Dendritic cell treated with granulocyte-macrophage colony-stimulating factor and Interleukin-4, amounts not matched to agents 40 ng/mL and 50 ng/mL, for 4 days (primary cell): ENCODE measurements around the gene EAF1.
"Not testable (repeated sequence)": the region's sequence is repeated elsewhere in the genome, so short reads cannot be mapped to it uniquely, and the experiment has no call there.

ENCODE experiments used
- H3K27ac Mint-ChIP-seq: one replicate; pipeline ENCODE4 v1.8.0; 2022; ENCODE audit warnings: mild to moderate bottlenecking, mixed read lengths
- H3K27me3 Mint-ChIP-seq: one replicate; pipeline ENCODE4 v1.8.0; 2022; ENCODE audit warnings: mild to moderate bottlenecking, mixed read lengths
- H3K36me3 Mint-ChIP-seq: one replicate; pipeline ENCODE4 v1.8.0; 2022; ENCODE audit warnings: low read depth, mixed read lengths
- H3K4me1 Mint-ChIP-seq: one replicate; pipeline ENCODE4 v1.8.0; 2022; ENCODE audit warnings: low read depth, mixed read lengths
- H3K4me3 Mint-ChIP-seq: one replicate; pipeline ENCODE4 v1.8.0; 2022; ENCODE audit warnings: mild to moderate bottlenecking, moderate library complexity, mixed read lengths
- H3K9me3 Mint-ChIP-seq: one replicate; pipeline ENCODE4 v1.8.0; 2022; ENCODE audit warnings: mixed read lengths
- intact Hi-C: fragments of 100-400 bp; cut with micrococcal nuclease; formaldehyde crosslinking; loops from one replicate; pipeline ENCODE4 v1.15.0; 2022

EAF1 gene

DNA sequence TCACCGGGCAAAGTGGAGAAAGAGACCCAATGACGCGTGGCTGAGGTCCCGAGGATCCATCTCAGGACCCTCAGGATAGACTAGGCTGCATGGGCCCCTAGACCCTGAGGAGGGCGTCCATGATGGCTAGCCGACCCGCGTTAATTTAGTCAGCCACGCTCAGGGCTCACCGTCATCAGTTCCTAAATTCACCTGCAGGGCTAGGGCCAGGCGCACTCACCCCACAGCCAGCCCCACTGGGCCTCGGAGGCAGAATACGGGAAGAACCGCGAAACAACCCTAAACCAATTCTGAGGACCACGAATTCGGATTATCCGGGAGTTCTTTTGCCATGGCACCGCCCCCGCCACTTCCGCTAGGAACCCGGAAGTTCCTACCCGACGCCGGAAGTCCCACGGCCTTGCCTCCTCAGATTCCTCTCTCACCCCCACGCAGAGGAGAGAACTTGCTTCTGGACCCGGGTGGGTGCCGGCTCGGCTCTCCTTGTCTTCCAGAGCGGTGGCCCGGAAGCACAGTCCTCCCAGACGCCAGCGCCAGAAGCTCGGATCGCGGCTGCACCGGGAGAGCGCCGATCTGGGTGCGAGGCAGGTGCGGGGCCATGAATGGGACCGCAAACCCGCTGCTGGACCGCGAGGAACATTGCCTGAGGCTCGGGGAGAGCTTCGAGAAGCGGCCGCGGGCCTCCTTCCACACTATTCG is at the start of gene EAF1, which contains the start of gene METTL6:
Gene EAF1 (plus strand): TSS at position 417 of the 699 bp plus-strand sequence. CDS start 182 bp downstream, at position 599.
Gene METTL6 (minus strand): TSS at position 363 of the 699 bp plus-strand sequence. CDS start 1,033 bp downstream, outside the sequence.
- intact Hi-C loops: loop anchor here (2.0 kb wide), 1 partner anchor 173 kb away; the partner anchor contains the start of genes BTD and HACL1
- H3K27ac Mint-ChIP-seq: peak within 1 kb of the TSS; percentile 91
- H3K4me1 Mint-ChIP-seq: peaks cover 50% of the 10 kb centered on the region
- no peaks in the 10 kb centered on the region for H3K27me3 Mint-ChIP-seq
- peak within 1 kb of the TSS; percentile 96 for H3K4me3 Mint-ChIP-seq
- H3K9me3 Mint-ChIP-seq: no peaks in the 10 kb centered on the region
- peaks cover 74% of the 10 kb centered on the region for H3K36me3 Mint-ChIP-seq

DNA sequence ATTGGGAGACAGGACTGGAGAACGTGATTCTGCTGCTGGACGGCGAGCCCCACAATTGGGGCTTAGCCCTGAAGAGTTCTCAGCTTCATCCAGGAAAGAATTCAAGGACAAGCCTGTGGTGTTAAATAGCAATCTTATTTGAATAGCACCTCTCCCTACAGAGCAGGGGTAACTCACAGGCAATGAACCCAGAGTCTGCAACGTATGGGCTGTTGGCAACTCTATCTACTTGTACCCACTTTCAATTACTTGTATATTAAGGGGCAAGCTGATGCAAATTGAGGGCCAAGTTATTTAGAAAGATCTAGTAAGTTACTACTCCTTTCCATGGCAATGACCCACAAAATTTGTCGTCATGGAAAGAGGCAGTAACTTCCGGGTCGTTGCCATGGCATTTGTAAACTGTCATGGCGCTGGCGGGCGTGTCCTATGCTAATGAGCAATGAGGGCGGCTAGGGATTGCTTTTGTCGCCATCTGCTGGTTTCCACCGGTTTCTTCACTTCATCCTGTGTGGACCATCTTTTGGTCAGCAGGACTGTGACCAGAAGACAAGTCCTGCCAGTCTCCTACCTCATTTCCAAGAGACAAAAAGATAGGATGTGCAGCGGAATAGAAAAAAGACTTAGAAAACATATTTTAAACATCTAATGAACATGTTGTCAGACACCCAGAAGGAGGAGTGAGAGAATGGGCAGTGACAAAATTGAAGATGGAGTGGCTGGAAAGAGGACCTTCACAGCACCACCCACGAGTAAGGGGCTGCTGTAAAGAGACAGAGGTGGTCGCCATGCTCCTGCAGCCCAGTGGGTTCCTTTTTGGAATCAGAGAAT is 49.2 kb upstream of the EAF1 start:
- no peak overlapping the region for H3K4me3 Mint-ChIP-seq
- peak overlapping the region; percentile 74 for H3K27ac Mint-ChIP-seq
- H3K4me1 Mint-ChIP-seq: peaks cover 24% of the 10 kb centered on the region
- H3K27me3 Mint-ChIP-seq: no peaks in the 10 kb centered on the region
- intact Hi-C loops: loop anchor here (1.0 to 2.0 kb wide), 2 partner anchors 45 to 110 kb away; partner anchors contain the start of gene SH3BP5
- no peaks in the 10 kb centered on the region for H3K9me3 Mint-ChIP-seq
- H3K36me3 Mint-ChIP-seq: no peaks in the 10 kb centered on the region

DNA sequence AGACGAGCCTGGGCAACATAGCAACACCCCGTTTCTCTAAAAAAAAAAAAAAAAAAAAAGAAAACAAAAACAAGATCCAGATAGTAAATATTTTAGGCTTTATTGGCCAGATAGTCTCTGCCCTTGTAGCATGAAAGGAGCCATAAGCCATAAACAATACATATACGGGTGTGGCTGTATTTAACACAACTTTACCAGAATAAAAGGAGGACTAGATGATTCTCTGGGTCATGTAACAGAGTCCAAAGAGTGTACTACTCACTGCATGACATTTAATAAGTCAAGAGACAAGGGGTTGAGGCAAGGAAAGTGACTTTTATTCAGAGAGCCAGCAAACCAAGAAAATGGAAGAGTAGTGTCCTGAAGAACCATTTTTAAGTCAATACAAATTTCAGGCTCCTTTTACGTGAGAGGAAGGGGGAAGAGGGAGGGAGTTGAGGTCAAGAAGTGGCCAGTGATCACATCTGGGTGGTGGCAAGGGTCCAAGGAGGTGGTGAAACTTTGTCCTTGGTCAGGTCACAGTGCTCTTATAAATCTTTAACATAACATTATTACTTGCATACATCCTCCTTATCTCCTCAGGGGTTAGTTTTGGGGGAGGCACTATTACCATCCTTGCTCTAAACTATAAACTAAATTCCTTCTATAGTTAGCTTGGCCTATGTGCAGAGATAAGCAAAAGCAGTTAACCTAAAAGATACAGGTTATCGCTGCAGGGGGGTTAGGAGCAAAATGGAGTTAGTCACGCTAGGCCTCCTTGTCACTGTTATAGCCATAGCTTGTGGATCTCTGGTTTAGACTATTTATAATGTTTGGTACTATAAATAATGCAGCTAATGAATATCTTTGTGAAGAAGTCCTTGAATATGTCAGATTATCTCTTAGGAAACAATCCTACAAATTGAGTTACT is 46.2 kb upstream of the EAF1 start:
- Mint-ChIP-seq H3K4me1 (peaks cover 51% of the 10 kb centered on the region), H3K9me3 (no peaks in the 10 kb centered on the region), H3K36me3 (no peaks in the 10 kb centered on the region), H3K4me3 (no peak overlapping the region), H3K27me3 (no peaks in the 10 kb centered on the region), H3K27ac (peak overlapping the region; percentile 24)
- intact Hi-C loops: no loop called here

DNA sequence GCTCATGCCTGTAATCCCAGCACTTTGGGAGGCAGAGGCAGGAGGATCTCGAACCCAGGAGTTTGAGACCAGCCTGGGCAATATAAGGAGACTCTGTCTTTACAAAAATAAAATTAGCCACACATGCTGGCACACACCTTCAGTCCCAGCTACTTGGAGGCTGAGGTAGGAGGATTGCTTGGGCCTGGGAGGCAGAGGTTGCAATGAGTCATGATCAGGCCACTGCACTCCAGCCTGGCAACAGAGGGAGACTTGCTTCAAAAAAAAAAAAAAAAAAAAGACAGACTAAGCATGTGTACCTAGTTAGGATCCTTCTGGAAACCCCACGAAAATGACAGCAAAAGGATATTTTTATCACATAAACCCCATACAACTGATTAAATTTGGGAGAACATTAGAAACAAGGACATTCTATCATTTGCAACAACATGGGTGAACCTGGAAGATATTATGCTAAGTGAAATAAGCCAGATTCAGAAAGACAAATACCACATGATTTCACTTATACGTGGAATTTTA is 44.9 kb upstream of the EAF1 start:
- no peaks in the 10 kb centered on the region for H3K36me3 Mint-ChIP-seq
- no peak overlapping the region for H3K4me3 Mint-ChIP-seq
- H3K27ac Mint-ChIP-seq: peak overlapping the region; percentile 39
- intact Hi-C loops: no loop called here
- no peaks in the 10 kb centered on the region for H3K9me3 Mint-ChIP-seq
- no peaks in the 10 kb centered on the region for H3K27me3 Mint-ChIP-seq
- peaks cover 62% of the 10 kb centered on the region for H3K4me1 Mint-ChIP-seq

DNA sequence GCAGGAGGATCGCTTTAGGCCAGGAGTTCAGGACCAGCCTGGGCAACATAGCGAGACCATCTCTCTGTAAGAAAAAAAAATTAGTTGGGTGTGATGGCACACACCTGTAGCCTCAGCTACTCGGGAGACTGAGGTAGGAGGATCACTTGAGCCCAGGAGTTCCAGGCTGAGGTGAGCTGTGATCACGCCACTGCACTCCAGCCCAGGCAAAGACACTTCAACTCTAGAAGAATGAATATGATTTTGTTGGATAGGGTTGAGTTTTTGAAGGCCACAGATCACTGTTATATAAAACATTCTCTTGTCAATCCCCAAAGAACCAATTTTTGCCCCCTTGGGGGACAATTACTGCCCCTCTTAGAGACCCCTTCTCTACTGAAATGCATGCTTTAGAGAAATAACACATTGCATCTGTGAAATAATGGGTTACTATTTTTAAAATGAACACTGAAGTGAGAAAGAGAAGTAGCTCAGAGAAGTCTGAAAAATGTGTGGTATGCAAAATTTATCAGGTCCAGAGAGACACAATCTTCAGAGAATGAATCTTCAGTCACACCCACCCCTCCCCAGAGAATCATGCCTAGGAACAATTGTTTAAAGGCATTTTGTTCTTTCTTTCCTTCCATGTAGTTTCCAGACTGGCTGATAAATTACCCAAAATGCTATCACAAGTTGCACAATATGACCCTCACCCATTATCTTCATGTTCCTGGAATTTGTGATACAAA is 42.7 kb upstream of the EAF1 start:
- Mint-ChIP-seq H3K27ac (peak overlapping the region; percentile 75), H3K4me1 (peaks cover 58% of the 10 kb centered on the region), H3K9me3 (no peaks in the 10 kb centered on the region), H3K36me3 (no peaks in the 10 kb centered on the region), H3K27me3 (no peaks in the 10 kb centered on the region), H3K4me3 (no peak overlapping the region)
- intact Hi-C loops: no loop called here

DNA sequence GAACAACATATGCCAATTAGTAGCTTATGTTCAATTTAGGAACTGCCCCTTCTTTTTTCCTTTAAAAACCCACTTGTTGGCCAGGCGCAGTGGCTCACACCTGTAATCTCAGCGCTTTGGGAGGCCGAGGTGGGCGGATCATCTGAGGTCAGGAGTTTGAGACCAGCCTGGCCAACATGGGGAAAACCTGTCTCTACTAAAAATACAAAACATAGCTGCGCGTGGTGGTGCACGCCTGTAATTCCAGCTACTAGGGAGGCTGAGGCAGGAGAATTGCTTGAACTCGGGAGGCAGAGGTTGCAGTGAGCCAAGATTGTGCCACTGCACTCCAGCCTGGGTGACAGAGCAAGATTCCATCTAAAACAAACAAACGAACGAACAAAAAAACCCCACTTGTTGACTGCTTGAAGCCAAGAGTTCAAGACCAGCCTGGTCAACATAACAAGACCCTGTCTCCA is 42.1 kb upstream of the EAF1 start:
- H3K4me3 Mint-ChIP-seq, H3K27me3 Mint-ChIP-seq, H3K36me3 Mint-ChIP-seq, intact Hi-C loops, H3K9me3 Mint-ChIP-seq: not testable (repeated sequence)
- Mint-ChIP-seq H3K4me1 (peaks cover 58% of the 10 kb centered on the region), H3K27ac (peak overlapping the region; percentile 75)

DNA sequence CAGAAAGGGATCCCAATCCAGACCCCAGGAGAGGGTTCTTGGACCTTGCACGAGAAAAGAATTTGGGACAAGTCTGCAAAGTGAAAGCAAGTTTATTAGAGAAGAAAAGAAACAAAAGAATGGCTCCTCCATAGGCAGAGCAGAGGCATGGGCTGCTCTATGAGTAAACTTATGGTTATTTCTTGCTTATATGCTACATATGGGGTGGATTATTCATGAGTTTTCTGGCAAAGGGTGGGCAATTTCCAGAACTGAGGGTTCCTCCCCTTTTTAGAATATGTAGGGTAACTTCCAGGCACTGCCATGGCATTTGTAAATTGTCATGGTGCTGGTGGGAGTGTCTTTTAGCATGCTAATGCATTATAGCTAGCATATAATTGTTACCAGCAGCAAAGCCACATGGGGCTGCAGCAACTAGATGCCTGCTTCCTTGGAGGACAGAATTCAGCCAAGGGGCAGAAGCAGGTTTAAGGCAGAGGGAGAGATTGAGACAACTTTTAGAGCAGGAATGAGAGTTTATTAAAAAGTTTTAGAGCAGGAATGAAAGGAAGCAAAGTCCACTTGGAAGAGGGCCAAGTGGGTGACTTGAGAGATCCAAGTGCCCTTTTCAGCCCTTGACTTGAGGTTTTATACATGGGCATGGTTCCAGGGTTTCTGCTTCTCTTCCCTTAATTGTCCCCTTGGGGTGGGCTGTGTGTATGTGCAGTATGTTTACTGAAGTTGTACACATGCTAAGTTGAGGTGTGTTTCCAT is 41.3 kb upstream of the EAF1 start:
- Mint-ChIP-seq H3K27ac (peak overlapping the region; percentile 75), H3K4me1 (peaks cover 55% of the 10 kb centered on the region), H3K36me3 (no peaks in the 10 kb centered on the region), H3K27me3 (no peaks in the 10 kb centered on the region), H3K4me3 (no peak overlapping the region), H3K9me3 (no peaks in the 10 kb centered on the region)
- intact Hi-C loops: no loop called here

DNA sequence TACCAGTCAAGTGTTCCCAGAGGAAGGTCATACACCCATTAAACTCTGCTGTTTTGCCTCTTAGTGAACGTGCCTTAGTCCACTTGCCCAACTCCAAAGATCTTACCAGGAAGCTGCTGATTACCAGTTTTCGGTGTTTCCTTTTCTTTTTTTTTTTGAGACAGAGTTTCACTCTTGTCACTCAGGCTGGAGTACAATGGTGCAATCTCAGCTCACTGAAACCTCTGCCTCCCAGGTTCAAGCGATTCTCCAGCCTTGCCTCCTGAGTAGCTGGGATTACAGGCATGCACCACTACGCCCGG is 40.8 kb upstream of the EAF1 start:
- H3K9me3 Mint-ChIP-seq, H3K36me3 Mint-ChIP-seq, H3K4me3 Mint-ChIP-seq, H3K27me3 Mint-ChIP-seq, intact Hi-C loops: not testable (repeated sequence)
- Mint-ChIP-seq H3K4me1 (peaks cover 51% of the 10 kb centered on the region), H3K27ac (peak overlapping the region; percentile 75)

DNA sequence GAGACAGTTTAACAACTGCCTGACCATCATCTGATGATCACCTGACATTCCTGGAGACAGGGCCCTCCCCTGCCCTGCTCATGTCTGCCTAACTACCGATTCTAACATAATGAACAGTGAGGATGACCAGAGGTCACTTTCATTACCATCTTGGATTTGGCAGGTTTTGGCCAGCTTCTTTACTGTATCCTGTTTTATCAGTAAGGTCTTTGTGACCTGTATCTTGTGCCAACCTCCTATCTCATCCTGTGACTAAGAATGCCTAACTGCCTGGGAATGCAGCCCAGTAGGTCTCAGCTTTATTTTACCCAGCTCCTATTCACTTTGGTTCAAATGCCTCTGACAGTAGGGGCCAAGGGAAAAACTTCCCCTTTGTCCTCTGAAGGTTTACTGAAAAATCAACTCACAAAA is 40.2 kb upstream of the EAF1 start:
- Mint-ChIP-seq H3K36me3 (no peaks in the 10 kb centered on the region), H3K4me1 (peaks cover 49% of the 10 kb centered on the region), H3K27me3 (no peaks in the 10 kb centered on the region), H3K27ac (peak overlapping the region; percentile 75), H3K9me3 (no peaks in the 10 kb centered on the region), H3K4me3 (no peak overlapping the region)
- intact Hi-C loops: no loop called here

DNA sequence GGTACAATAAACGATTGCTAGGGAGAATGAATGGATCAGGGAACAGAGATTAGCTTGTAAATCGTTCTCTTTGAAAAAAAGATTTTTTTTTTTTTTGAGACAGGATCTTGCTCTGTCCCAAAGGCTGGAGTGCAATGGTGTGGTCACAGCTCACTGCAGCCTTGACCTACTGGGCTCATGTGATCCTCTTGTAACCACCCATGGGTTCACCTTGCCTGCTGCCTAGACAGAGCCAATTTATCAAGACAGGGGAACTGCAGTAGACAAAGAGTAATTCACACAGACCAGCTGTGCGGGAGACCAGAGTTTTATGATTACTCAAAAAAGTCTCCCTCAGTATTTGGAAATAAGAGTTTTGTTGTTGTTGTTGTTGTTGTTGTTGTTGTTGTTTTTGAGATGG is 39.7 kb upstream of the EAF1 start:
- intact Hi-C loops: no loop called here
- Mint-ChIP-seq H3K36me3 (no peaks in the 10 kb centered on the region), H3K4me1 (peaks cover 44% of the 10 kb centered on the region), H3K9me3 (no peaks in the 10 kb centered on the region), H3K27ac (peak overlapping the region; percentile 37), H3K4me3 (no peak overlapping the region), H3K27me3 (no peaks in the 10 kb centered on the region)

DNA sequence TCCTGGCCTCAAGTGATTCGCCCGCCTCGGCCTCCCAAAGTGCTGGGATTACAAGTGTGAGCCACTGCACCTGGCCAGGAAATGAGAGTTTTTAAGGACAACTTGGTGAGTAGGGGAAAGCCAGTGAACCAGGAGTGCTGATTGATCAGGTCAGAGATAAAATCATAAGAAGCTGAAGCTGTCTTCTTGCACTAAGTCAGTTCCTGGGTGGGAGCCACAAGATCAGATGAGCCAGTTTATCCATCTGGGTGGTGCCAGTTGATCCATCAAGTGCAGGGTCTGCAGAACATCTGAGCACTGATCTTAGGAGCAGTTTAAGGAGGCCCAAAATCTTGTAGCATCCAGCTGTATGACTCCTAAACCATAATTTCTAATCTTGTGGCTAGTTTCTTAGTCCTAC is 39.1 kb upstream of the EAF1 start:
- H3K27ac Mint-ChIP-seq, H3K9me3 Mint-ChIP-seq, intact Hi-C loops, H3K36me3 Mint-ChIP-seq, H3K4me3 Mint-ChIP-seq, H3K27me3 Mint-ChIP-seq: not testable (repeated sequence)
- peaks cover 42% of the 10 kb centered on the region for H3K4me1 Mint-ChIP-seq

DNA sequence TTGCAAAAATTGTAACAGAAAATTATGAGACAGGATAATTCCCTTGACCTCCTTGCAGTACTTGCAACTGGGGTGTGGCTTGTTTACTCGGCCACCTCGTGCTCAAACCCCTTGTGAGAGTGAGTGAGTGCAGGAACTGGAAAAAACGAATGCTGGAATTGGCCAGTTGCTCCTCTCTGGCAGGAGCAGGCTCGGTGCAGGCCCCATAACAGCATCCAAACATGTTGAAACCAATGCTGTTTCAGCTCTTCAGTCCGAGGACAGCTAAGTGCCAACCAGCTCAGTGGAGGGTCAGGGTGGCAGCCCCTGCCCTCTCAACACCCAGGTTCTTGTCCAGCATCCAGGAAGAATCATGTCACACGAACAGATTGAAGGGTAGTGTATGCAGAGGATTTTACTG is 36.9 kb upstream of the EAF1 start:
- Mint-ChIP-seq H3K9me3 (no peaks in the 10 kb centered on the region), H3K4me3 (no peak overlapping the region), H3K4me1 (peaks cover 23% of the 10 kb centered on the region), H3K27me3 (peaks cover 2% of the 10 kb centered on the region), H3K27ac (no peak overlapping the region), H3K36me3 (no peaks in the 10 kb centered on the region)
- intact Hi-C loops: no loop called here
